Activated CD8-positive, alpha-beta T cell treated with anti-CD3 and anti-CD28 coated beads, Interleukin-2, amount 10 ng/mL, durations not matched to agents 7 days and 5 days (primary cell): ENCODE results near the gene CDYL. TPM values are rescaled to one million over a fixed set of nuclear protein-coding genes. Genes with fewer than 3 reads are reported as not detected.

ENCODE experiments used
- ATAC-seq: fragments of 150-1000 bp; cut with Tn5 transposase; one replicate; pipeline ENCODE4 v1.10.0; 2021; ENCODE audit warnings: moderate library complexity
- CTCF ChIA-PET: fragments of 350-600 bp; sonication (Branson Sonifier 250); formaldehyde crosslinking; loops from one replicate; lab custom pipeline; 2021; ENCODE audit warnings: antibody characterized with exemption; lab: Charles Lee
- POLR2A ChIA-PET: fragments of 350-600 bp; sonication (Branson Sonifier 250); formaldehyde crosslinking; loops from one replicate; lab custom pipeline; 2021; ENCODE audit warnings: antibody characterized with exemption; lab: Charles Lee
- DNase-seq: peaks from one replicate; pipeline ENCODE4 v3.0.0-alpha.2; 2020
- H3K27ac Mint-ChIP-seq: one replicate; pipeline ENCODE4 v1.8.0; 2021; ENCODE audit warnings: mild to moderate bottlenecking, mixed read lengths
- H3K27me3 Mint-ChIP-seq: one replicate; pipeline ENCODE4 v1.8.0; 2021; ENCODE audit warnings: low read depth, mixed read lengths
- H3K36me3 Mint-ChIP-seq: one replicate; pipeline ENCODE4 v1.8.0; 2021; ENCODE audit warnings: low read depth, mixed read lengths
- H3K4me1 Mint-ChIP-seq: one replicate; pipeline ENCODE4 v1.8.0; 2021; ENCODE audit warnings: low read depth, mixed read lengths
- H3K4me3 Mint-ChIP-seq: one replicate; pipeline ENCODE4 v1.8.0; 2021; ENCODE audit warnings: mild to moderate bottlenecking, mixed read lengths
- H3K9me3 Mint-ChIP-seq: one replicate; pipeline ENCODE4 v1.8.0; 2022; ENCODE audit warnings: mixed read lengths; ENCODE audit not compliant: insufficient read depth
- total RNA-seq, 2 experiments: library from RNA; stranded (reverse); gene quantifications; one replicate each; pipeline ENCODE4 v1.2.3, GENCODE V29; 2021

The CDYL gene
- total RNA-seq, 2 experiments from 2014 or later: 32.5 to 36.3 TPM

GRCh38 chr6:4920914-4921410 is 144.8 kb downstream of the CDYL start:
- ATAC-seq (no peak), DNase-seq (no peak)
- H3K27ac Mint-ChIP-seq: no peak overlapping the region
- H3K4me3 Mint-ChIP-seq: no peak overlapping the region
- peaks cover 34% of the 10 kb centered on the region for H3K4me1 Mint-ChIP-seq
- H3K36me3 Mint-ChIP-seq: peaks cover 4% of the 10 kb centered on the region
- CTCF ChIA-PET: no interaction called here
- H3K27me3 Mint-ChIP-seq: no peaks in the 10 kb centered on the region
- no peaks in the 10 kb centered on the region for H3K9me3 Mint-ChIP-seq
- POLR2A ChIA-PET: no interaction called here

- peaks cover 21% of the 10 kb centered on the region for H3K4me1 Mint-ChIP-seq
- H3K36me3 Mint-ChIP-seq: peaks cover 3% of the 10 kb centered on the region
- H3K9me3 Mint-ChIP-seq: no peaks in the 10 kb centered on the region
- CTCF ChIA-PET: no interaction called here
- ATAC-seq (no peak), DNase-seq (no peak)
- H3K27me3 Mint-ChIP-seq: no peaks in the 10 kb centered on the region
- no peak overlapping the region for H3K27ac Mint-ChIP-seq
- POLR2A ChIA-PET: no interaction called here
- no peak overlapping the region for H3K4me3 Mint-ChIP-seq
Observed at GRCh38 chr6:4922488-4923037, 146.4 kb downstream of the CDYL start.

GRCh38 chr6:4923081-4923480 is 146.9 kb downstream of the CDYL start:
- DNase-seq: no peak
- Mint-ChIP-seq H3K36me3 (peaks cover 3% of the 10 kb centered on the region), H3K9me3 (no peaks in the 10 kb centered on the region), H3K4me1 (peaks cover 20% of the 10 kb centered on the region), H3K27me3 (no peaks in the 10 kb centered on the region), H3K4me3 (no peak overlapping the region), H3K27ac (no peak overlapping the region)
- ChIA-PET POLR2A (no interaction called here), CTCF (no interaction called here)
- ATAC-seq: no peak

GRCh38 chr6:4924661-4925271 is 148.6 kb downstream of the CDYL start:
- H3K27ac Mint-ChIP-seq: no peak overlapping the region
- no peak for ATAC-seq
- CTCF ChIA-PET: no interaction called here
- peaks cover 29% of the 10 kb centered on the region for H3K4me1 Mint-ChIP-seq
- H3K4me3 Mint-ChIP-seq: no peak overlapping the region
- no peak for DNase-seq
- no peaks in the 10 kb centered on the region for H3K9me3 Mint-ChIP-seq
- POLR2A ChIA-PET: no interaction called here
- no peaks in the 10 kb centered on the region for H3K27me3 Mint-ChIP-seq
- H3K36me3 Mint-ChIP-seq: peaks cover 6% of the 10 kb centered on the region

GRCh38 chr6:4925580-4925979 is 149.4 kb downstream of the CDYL start:
- Mint-ChIP-seq H3K4me3 (no peak overlapping the region), H3K4me1 (peaks cover 29% of the 10 kb centered on the region), H3K27me3 (no peaks in the 10 kb centered on the region), H3K36me3 (peaks cover 6% of the 10 kb centered on the region), H3K27ac (no peak overlapping the region), H3K9me3 (no peaks in the 10 kb centered on the region)
- ChIA-PET POLR2A (no interaction called here), CTCF (no interaction called here)
- DNase-seq (no peak), ATAC-seq (no peak)

GRCh38 chr6:4928426-4928825 is 152.2 kb downstream of the CDYL start:
- DNase-seq (no peak), ATAC-seq (no peak)
- no peaks in the 10 kb centered on the region for H3K27me3 Mint-ChIP-seq
- H3K27ac Mint-ChIP-seq: no peak overlapping the region
- peaks cover 6% of the 10 kb centered on the region for H3K36me3 Mint-ChIP-seq
- H3K9me3 Mint-ChIP-seq: no peaks in the 10 kb centered on the region
- H3K4me3 Mint-ChIP-seq: no peak overlapping the region
- ChIA-PET CTCF (interaction anchor here (0.9 to 1.9 kb wide), 6 partner anchors 9 to 151 kb away, joined by 3 to 6 read pairs (median 4); no protein-coding TSS in a partner anchor), POLR2A (no interaction called here)
- H3K4me1 Mint-ChIP-seq: peaks cover 43% of the 10 kb centered on the region

GRCh38 chr6:4929097-4929718 is 153.0 kb downstream of the CDYL start:
- no peak for DNase-seq
- Mint-ChIP-seq H3K27me3 (no peaks in the 10 kb centered on the region), H3K4me1 (peaks cover 45% of the 10 kb centered on the region), H3K4me3 (no peak overlapping the region), H3K36me3 (peaks cover 6% of the 10 kb centered on the region), H3K9me3 (no peaks in the 10 kb centered on the region), H3K27ac (no peak overlapping the region)
- no peak for ATAC-seq
- ChIA-PET CTCF (interaction anchor here (1.6 to 1.9 kb wide), 3 partner anchors 8 to 22 kb away, joined by 3 to 5 read pairs (median 5); no protein-coding TSS in a partner anchor), POLR2A (no interaction called here)

- DNase-seq: no peak
- H3K27ac Mint-ChIP-seq: no peak overlapping the region
- peaks cover 49% of the 10 kb centered on the region for H3K4me1 Mint-ChIP-seq
- peaks cover 3% of the 10 kb centered on the region for H3K36me3 Mint-ChIP-seq
- ChIA-PET POLR2A (no interaction called here), CTCF (no interaction called here)
- no peak overlapping the region for H3K4me3 Mint-ChIP-seq
- H3K9me3 Mint-ChIP-seq: no peaks in the 10 kb centered on the region
- no peak for ATAC-seq
- H3K27me3 Mint-ChIP-seq: no peaks in the 10 kb centered on the region
Observed at GRCh38 chr6:4930025-4930691, 154.0 kb downstream of the CDYL start.

GRCh38 chr6:4931530-4932227 is 155.5 kb downstream of the CDYL start:
- CTCF ChIA-PET: no interaction called here

GRCh38 chr6:4932228-4932903 is 156.2 kb downstream of the CDYL start:
- Mint-ChIP-seq H3K9me3 (no peaks in the 10 kb centered on the region), H3K4me3 (no peak overlapping the region), H3K4me1 (peaks cover 61% of the 10 kb centered on the region), H3K36me3 (peaks cover 9% of the 10 kb centered on the region), H3K27me3 (no peaks in the 10 kb centered on the region), H3K27ac (no peak overlapping the region)
- no peak for ATAC-seq
- ChIA-PET CTCF (no interaction called here), POLR2A (interaction anchor here (0.6 kb wide), 1 partner anchor 12 kb away, joined by 3 read pairs; no protein-coding TSS in a partner anchor)
- no peak for DNase-seq

More at GRCh38 chr6:4931530-4932227, 155.5 kb downstream of the CDYL start:
- H3K27ac Mint-ChIP-seq: no peak overlapping the region
- ATAC-seq: no peak
- POLR2A ChIA-PET: no interaction called here
- H3K9me3 Mint-ChIP-seq: no peaks in the 10 kb centered on the region
- H3K4me1 Mint-ChIP-seq: peaks cover 64% of the 10 kb centered on the region
- H3K27me3 Mint-ChIP-seq: no peaks in the 10 kb centered on the region
- DNase-seq: no peak
- H3K36me3 Mint-ChIP-seq: peaks cover 9% of the 10 kb centered on the region
- no peak overlapping the region for H3K4me3 Mint-ChIP-seq

- no peaks in the 10 kb centered on the region for H3K27me3 Mint-ChIP-seq
- no peak overlapping the region for H3K4me3 Mint-ChIP-seq
- ChIA-PET CTCF (interaction anchor here (0.6 to 1.8 kb wide), 5 partner anchors 18 to 208 kb away, joined by 3 to 5 read pairs (median 4); no protein-coding TSS in a partner anchor), POLR2A (no interaction called here)
- ATAC-seq: peak; percentile 57
- peak; percentile 42 for DNase-seq
- no peaks in the 10 kb centered on the region for H3K9me3 Mint-ChIP-seq
- peaks cover 8% of the 10 kb centered on the region for H3K36me3 Mint-ChIP-seq
- H3K4me1 Mint-ChIP-seq: peaks cover 48% of the 10 kb centered on the region
- peak overlapping the region; percentile 67 for H3K27ac Mint-ChIP-seq
Observed at GRCh38 chr6:4935486-4935885, 159.3 kb downstream of the CDYL start.
